DND-41 (cell line): ENCODE data around the gene ANKDD1A.

Experiments
- ATAC-seq: fragments of 200-7000 bp; cut with Tn5 transposase; 3 replicates; pipeline ENCODE4 v1.9.1; 2021; ENCODE audit warnings: low read depth; ENCODE audit not compliant: insufficient read depth
- DNase-seq: peaks from one replicate; pipeline ENCODE4 v3.0.0-alpha.2; 2020
- H2AFZ ChIP-seq: 2 replicates; pipeline ENCODE4 v1.6.0; 2012; ENCODE audit warnings: low read depth, low read length
- H3K27ac ChIP-seq: 2 replicates; pipeline ENCODE4 v1.5.1; 2012; ENCODE audit warnings: low read length, inconsistent platforms
- H3K27me3 ChIP-seq: fragments of 200-600 bp; sonication (generic); 2 replicates; pipeline ENCODE4 v1.6.0; 2012; ENCODE audit warnings: low read length, mild to moderate bottlenecking, inconsistent platforms; ENCODE audit not compliant: insufficient read depth, poor library complexity
- H3K36me3 ChIP-seq: 2 replicates; pipeline ENCODE4 v1.5.1; 2012; ENCODE audit warnings: low read length, inconsistent platforms; ENCODE audit not compliant: insufficient read depth
- H3K4me1 ChIP-seq: 2 replicates; pipeline ENCODE4 v1.5.1; 2012; ENCODE audit warnings: mild to moderate bottlenecking, low read length; ENCODE audit not compliant: insufficient read depth
- H3K4me2 ChIP-seq: 2 replicates; pipeline ENCODE4 v1.6.0; 2012; ENCODE audit warnings: mild to moderate bottlenecking, moderate library complexity, low read length, inconsistent platforms; ENCODE audit not compliant: insufficient read depth
- H3K4me3 ChIP-seq, 2 experiments: fragments of 200-600 bp in 1 of 2; shearing (Covaris generic) in 1 of 2; 2 replicates each; pipeline ENCODE4 v1.5.1; 2012 to 2016; ENCODE audit warnings: inconsistent platforms in 2 of 2, low read length in 2 of 2, mild to moderate bottlenecking in 2 of 2, low read depth in 1 of 2, moderate library complexity in 1 of 2
- H3K79me2 ChIP-seq: 2 replicates; pipeline ENCODE4 v1.6.0; 2012; ENCODE audit warnings: low read length, inconsistent platforms; ENCODE audit not compliant: insufficient read depth
- H3K9ac ChIP-seq: 2 replicates; pipeline ENCODE4 v1.6.0; 2012; ENCODE audit warnings: low read depth, mild to moderate bottlenecking, inconsistent platforms, low read length, moderate library complexity
- H3K9me3 ChIP-seq: 2 replicates; pipeline ENCODE4 v1.5.1; 2012; ENCODE audit warnings: low read length, moderate library complexity, mild to moderate bottlenecking, inconsistent platforms; ENCODE audit not compliant: insufficient read depth, severe bottlenecking
- H4K20me1 ChIP-seq: 2 replicates; pipeline ENCODE4 v1.6.0; 2012; ENCODE audit warnings: low read length; ENCODE audit not compliant: insufficient read depth
- EZH2 ChIP-seq: IDR thresholded peaks from 3 replicates; pipeline ENCODE4 v1.6.1; 2012; ENCODE audit warnings: borderline replicate concordance, low read depth, mild to moderate bottlenecking, moderate library complexity, low read length, inconsistent platforms; ENCODE audit not compliant: severe bottlenecking
- TF ChIP-seq, protein P1 (sequence below): IDR thresholded peaks from 2 replicates; pipeline ENCODE4 v1.5.1; 2012; ENCODE audit warnings: borderline replicate concordance, low read length, moderate library complexity, mild to moderate bottlenecking; ENCODE audit not compliant: poor library complexity, severe bottlenecking; ENCODE audit errors: extremely low read depth

The ANKDD1A gene

GRCh38 chr15:64991536-64992135 is 79.9 kb downstream of the ANKDD1A start:
- no peaks in the 10 kb centered on the region for H3K27me3 ChIP-seq
- no peaks in the 10 kb centered on the region for H4K20me1 ChIP-seq
- no peak for TF ChIP-seq EZH2
- TF ChIP-seq, protein P1, sequence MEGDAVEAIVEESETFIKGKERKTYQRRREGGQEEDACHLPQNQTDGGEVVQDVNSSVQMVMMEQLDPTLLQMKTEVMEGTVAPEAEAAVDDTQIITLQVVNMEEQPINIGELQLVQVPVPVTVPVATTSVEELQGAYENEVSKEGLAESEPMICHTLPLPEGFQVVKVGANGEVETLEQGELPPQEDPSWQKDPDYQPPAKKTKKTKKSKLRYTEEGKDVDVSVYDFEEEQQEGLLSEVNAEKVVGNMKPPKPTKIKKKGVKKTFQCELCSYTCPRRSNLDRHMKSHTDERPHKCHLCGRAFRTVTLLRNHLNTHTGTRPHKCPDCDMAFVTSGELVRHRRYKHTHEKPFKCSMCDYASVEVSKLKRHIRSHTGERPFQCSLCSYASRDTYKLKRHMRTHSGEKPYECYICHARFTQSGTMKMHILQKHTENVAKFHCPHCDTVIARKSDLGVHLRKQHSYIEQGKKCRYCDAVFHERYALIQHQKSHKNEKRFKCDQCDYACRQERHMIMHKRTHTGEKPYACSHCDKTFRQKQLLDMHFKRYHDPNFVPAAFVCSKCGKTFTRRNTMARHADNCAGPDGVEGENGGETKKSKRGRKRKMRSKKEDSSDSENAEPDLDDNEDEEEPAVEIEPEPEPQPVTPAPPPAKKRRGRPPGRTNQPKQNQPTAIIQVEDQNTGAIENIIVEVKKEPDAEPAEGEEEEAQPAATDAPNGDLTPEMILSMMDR: no peak
- H3K9me3 ChIP-seq: no peaks in the 10 kb centered on the region
- H3K36me3 ChIP-seq: 0 out of 2 replicates have a peak, but pooled peaks cover 3% of the 10 kb centered on the region
- no peak overlapping the region for H3K27ac ChIP-seq
- no peak overlapping the region for H3K9ac ChIP-seq
- no peak overlapping the region for H2AFZ ChIP-seq
- H3K79me2 ChIP-seq: peaks cover 23% of the 10 kb centered on the region
- no peak overlapping the region for H3K4me3 ChIP-seq
- ATAC-seq: no peak
- DNase-seq: no peak
- no peak overlapping the region for H3K4me2 ChIP-seq
- H3K4me1 ChIP-seq: peaks cover 33% of the 10 kb centered on the region

GRCh38 chr15:64993290-64993689 is 81.6 kb downstream of the ANKDD1A start:
- no peaks in the 10 kb centered on the region for H4K20me1 ChIP-seq
- H2AFZ ChIP-seq: 0 out of 2 replicates have a peak overlapping the region, but pooled peaks have one; percentile 5
- DNase-seq (no peak), ATAC-seq (no peak)
- no peak overlapping the region for H3K4me2 ChIP-seq
- no peaks in the 10 kb centered on the region for H3K9me3 ChIP-seq
- H3K27ac ChIP-seq: no peak overlapping the region
- H3K79me2 ChIP-seq: peaks cover 12% of the 10 kb centered on the region
- no peak overlapping the region for H3K4me3 ChIP-seq
- TF ChIP-seq EZH2: no peak
- TF ChIP-seq, protein P1: no peak
- no peaks in the 10 kb centered on the region for H3K27me3 ChIP-seq
- no peak overlapping the region for H3K9ac ChIP-seq
- peaks cover 16% of the 10 kb centered on the region for H3K4me1 ChIP-seq
- H3K36me3 ChIP-seq: no peaks in the 10 kb centered on the region

DNA sequence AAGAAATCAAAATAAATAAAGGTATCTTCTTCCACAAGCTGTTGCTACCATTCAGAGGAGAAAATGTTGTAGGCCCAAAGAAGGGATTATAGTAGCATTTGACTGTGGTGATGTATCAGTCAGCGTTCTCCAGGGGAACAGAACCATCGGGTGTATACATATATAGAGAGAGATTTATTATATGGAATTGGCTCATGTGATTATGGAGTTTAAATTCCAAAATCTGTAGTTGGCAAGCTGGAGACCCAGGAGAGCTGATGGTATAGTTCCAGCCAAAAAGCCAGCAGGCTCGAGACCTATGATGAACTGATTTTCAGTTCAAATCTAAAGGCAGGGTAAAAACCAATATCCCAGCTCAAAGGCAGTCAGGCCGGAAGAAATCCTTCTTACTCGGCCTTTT is 85.4 kb downstream of the ANKDD1A start:
- no peak overlapping the region for H3K9ac ChIP-seq
- H3K27me3 ChIP-seq: no peaks in the 10 kb centered on the region
- H3K79me2 ChIP-seq: no peaks in the 10 kb centered on the region
- no peaks in the 10 kb centered on the region; the same call in 1 of the 2 replicates for H3K36me3 ChIP-seq
- TF ChIP-seq EZH2: no peak
- TF ChIP-seq, protein P1: no peak
- no peaks in the 10 kb centered on the region for H3K4me1 ChIP-seq
- no peaks in the 10 kb centered on the region for H3K9me3 ChIP-seq
- no peak overlapping the region for H3K4me3 ChIP-seq
- ATAC-seq: no peak
- H2AFZ ChIP-seq: no peak overlapping the region
- H3K27ac ChIP-seq: no peak overlapping the region
- H4K20me1 ChIP-seq: no peaks in the 10 kb centered on the region
- H3K4me2 ChIP-seq: no peak overlapping the region
- DNase-seq: no peak
